Peyer's patch (tissue), 4 donors: ENCODE data around the gene OTULINL.

Experiments
- POLR2A ChIP-seq, 2 donors: fragments of 450-650 bp; IDR thresholded peaks; one replicate each; pipeline ENCODE4 v1.5.1; 2017; ENCODE audit warnings: antibody characterized with exemption in 2 of 2, mild to moderate bottlenecking in 2 of 2, moderate library complexity in 2 of 2
- TF ChIP-seq, protein P1 (sequence below), 6 experiments: fragments of 450-650 bp in 4 of 6; fragments of 200-600 bp in 2 of 6; sonication (generic) in 1 of 6; IDR thresholded peaks; one replicate each; pipeline ENCODE4 v1.5.1; 2017 to 2019; ENCODE audit warnings: antibody characterized with exemption in 6 of 6, mild to moderate bottlenecking in 3 of 6, moderate library complexity in 1 of 6

DNA sequence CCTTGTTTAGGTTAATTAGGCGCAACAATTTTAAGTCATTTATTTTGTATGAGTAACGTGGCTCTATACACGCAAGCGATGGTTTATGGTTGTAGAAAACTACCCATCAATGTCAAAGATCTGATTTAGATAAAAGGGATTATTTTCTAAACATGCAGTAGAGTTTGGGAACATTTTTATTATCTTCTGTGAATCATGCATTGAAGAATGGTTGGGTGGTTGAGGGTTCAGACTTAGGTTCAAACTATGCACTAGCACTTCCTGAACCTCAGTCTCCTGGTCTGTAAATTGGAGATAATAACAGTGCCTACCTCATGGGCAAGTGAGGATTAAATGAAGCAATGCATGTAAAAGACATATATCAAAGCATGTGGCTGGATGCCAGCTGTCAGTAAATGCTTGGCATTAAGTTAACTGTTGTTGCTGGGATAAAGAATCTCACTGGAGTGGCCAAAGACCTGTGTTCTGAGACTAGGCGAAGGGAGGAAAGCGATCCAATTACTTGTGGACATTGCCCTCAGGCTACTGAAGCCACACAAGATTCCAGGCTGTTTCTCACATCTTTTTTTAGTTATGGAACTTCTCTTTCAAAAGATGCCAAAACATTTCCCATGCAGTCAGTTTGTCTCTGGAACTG is 1.1 kb upstream of the OTULINL start:
- TF ChIP-seq, protein P1, sequence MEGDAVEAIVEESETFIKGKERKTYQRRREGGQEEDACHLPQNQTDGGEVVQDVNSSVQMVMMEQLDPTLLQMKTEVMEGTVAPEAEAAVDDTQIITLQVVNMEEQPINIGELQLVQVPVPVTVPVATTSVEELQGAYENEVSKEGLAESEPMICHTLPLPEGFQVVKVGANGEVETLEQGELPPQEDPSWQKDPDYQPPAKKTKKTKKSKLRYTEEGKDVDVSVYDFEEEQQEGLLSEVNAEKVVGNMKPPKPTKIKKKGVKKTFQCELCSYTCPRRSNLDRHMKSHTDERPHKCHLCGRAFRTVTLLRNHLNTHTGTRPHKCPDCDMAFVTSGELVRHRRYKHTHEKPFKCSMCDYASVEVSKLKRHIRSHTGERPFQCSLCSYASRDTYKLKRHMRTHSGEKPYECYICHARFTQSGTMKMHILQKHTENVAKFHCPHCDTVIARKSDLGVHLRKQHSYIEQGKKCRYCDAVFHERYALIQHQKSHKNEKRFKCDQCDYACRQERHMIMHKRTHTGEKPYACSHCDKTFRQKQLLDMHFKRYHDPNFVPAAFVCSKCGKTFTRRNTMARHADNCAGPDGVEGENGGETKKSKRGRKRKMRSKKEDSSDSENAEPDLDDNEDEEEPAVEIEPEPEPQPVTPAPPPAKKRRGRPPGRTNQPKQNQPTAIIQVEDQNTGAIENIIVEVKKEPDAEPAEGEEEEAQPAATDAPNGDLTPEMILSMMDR (IDR thresholded peaks at IDR 0.05), result no peak
- TF ChIP-seq POLR2A (IDR thresholded peaks at IDR 0.05), result no peak
